HEK293 (cell line): ENCODE data around the gene CADPS.

ENCODE experiments used
- CTCF ChIP-seq: fragments of 450-650 bp; formaldehyde crosslinking; IDR thresholded peaks from 2 replicates; pipeline ENCODE4 v1.5.1; 2016; ENCODE audit warnings: missing biosample characterization, missing genetic modification characterization
- MYNN ChIP-seq: fragments of 450-650 bp; formaldehyde crosslinking; IDR thresholded peaks from 2 replicates; pipeline ENCODE4 v1.5.1; 2016; ENCODE audit warnings: missing biosample characterization, missing genetic modification characterization, borderline replicate concordance
- MZF1 ChIP-seq: fragments of 450-650 bp; formaldehyde crosslinking; IDR thresholded peaks from 2 replicates; pipeline ENCODE4 v1.5.1; 2017; ENCODE audit warnings: missing biosample characterization, missing genetic modification characterization, borderline replicate concordance
- YY2 ChIP-seq: fragments of 450-650 bp; formaldehyde crosslinking; IDR thresholded peaks from 2 replicates; pipeline ENCODE4 v1.5.1; 2016; ENCODE audit warnings: missing biosample characterization, missing genetic modification characterization
- ZFHX2 ChIP-seq: fragments of 450-650 bp; formaldehyde crosslinking; conservative IDR thresholded peaks from 2 replicates; pipeline ENCODE4 v1.5.1; 2016; ENCODE audit warnings: missing biosample characterization, missing genetic modification characterization
- ZNF48 ChIP-seq: fragments of 450-650 bp; formaldehyde crosslinking; IDR thresholded peaks from 2 replicates; pipeline ENCODE4 v1.5.1; 2016; ENCODE audit warnings: missing biosample characterization, missing genetic modification characterization
- ZNF629 ChIP-seq: fragments of 450-650 bp; formaldehyde crosslinking; IDR thresholded peaks from 2 replicates; pipeline ENCODE4 v1.5.1; 2017; ENCODE audit warnings: missing biosample characterization, missing genetic modification characterization

- TF ChIP-seq CTCF (tag by site-specific recombination) (no peak), MZF1 (tag by site-specific recombination) (no peak), YY2 (no peak), ZNF48 (tag by site-specific recombination) (no peak), ZFHX2 (tag by site-specific recombination) (no peak), ZNF629 (tag by site-specific recombination) (no peak), MYNN (tag by site-specific recombination) (no peak)
Measured at GRCh38 chr3:62403765-62404164, 471.5 kb downstream of the CADPS start.
